BE2C (cell line): ENCODE data around the gene HMGXB3.

ENCODE experiments used
- DNase-seq: peaks from one replicate; pipeline ENCODE4 v3.0.0-alpha.2; 2020
- H3K27me3 ChIP-seq: fragments of 250-450 bp; sonication (Bioruptor Pico); 2 replicates; pipeline ENCODE4 v1.5.1; 2020; ENCODE audit warnings: mild to moderate bottlenecking
- H3K36me3 ChIP-seq: fragments of 250-450 bp; sonication (Bioruptor Pico); 2 replicates; pipeline ENCODE4 v1.5.1; 2020; ENCODE audit warnings: mild to moderate bottlenecking
- H3K4me1 ChIP-seq: fragments of 250-450 bp; sonication (Bioruptor Pico); 2 replicates; pipeline ENCODE4 v1.5.1; 2020
- H3K4me3 ChIP-seq: 2 replicates; pipeline ENCODE4 v1.5.1; 2011; ENCODE audit warnings: low read depth, low read length
- H3K9me3 ChIP-seq: fragments of 250-450 bp; sonication (Bioruptor Pico); 2 replicates; pipeline ENCODE4 v1.5.1; 2020
- TF ChIP-seq, protein P1 (sequence below): IDR thresholded peaks from 2 replicates; pipeline ENCODE4 v1.5.1; 2012; ENCODE audit warnings: mild to moderate bottlenecking, low read depth, low read length

Gene HMGXB3

DNA sequence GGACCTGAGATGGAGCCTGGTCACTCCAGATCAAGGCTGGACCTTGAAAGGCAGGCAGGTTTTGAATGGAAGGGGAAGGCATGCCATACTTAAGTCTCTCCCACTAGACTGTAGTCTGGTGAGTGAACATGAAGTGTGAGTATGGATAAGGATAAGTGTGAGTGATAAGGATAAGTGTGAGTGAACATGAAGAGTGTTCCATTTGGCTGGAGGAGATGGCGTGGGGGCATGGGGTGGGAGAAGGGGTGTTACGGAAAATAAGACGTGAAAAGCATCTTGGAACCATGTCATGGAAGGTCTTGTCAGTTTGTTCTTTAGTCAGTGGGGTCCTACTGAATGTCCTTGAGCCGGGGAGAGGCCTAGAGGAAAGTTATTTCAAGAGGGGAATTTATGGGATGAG lies 32.8 kb downstream of the HMGXB3 start:
- DNase-seq, result no peak
- H3K27me3 ChIP-seq, result no peaks in the 10 kb centered on the region
- H3K4me1 ChIP-seq, result no peaks in the 10 kb centered on the region
- H3K9me3 ChIP-seq, result no peaks in the 10 kb centered on the region
- no peak overlapping the region for H3K4me3 ChIP-seq
- peaks cover 79% of the 10 kb centered on the region for H3K36me3 ChIP-seq
- TF ChIP-seq, protein P1, sequence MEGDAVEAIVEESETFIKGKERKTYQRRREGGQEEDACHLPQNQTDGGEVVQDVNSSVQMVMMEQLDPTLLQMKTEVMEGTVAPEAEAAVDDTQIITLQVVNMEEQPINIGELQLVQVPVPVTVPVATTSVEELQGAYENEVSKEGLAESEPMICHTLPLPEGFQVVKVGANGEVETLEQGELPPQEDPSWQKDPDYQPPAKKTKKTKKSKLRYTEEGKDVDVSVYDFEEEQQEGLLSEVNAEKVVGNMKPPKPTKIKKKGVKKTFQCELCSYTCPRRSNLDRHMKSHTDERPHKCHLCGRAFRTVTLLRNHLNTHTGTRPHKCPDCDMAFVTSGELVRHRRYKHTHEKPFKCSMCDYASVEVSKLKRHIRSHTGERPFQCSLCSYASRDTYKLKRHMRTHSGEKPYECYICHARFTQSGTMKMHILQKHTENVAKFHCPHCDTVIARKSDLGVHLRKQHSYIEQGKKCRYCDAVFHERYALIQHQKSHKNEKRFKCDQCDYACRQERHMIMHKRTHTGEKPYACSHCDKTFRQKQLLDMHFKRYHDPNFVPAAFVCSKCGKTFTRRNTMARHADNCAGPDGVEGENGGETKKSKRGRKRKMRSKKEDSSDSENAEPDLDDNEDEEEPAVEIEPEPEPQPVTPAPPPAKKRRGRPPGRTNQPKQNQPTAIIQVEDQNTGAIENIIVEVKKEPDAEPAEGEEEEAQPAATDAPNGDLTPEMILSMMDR, result no peak

DNA sequence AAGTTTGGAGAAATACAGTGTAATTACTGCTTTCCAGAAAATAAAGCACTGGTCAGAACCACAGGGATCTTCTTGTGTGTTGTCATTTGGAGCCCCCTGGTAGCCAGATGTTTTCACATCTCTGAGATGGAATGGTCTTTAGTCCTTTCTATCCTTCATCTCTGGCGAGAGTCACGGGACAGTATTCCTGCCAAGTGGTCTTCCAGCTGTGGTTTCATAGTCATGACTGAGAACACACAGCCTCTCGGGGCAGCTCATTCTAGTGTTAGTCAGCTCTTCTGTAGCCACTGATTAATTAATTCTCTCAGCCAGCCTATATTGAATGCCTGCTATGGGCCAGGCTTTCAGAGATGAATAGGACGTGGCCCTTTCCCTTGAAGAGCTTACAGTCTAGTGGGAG lies 34.1 kb downstream of the HMGXB3 start:
- Histone ChIP-seq H3K9me3 (no peaks in the 10 kb centered on the region), H3K4me3 (no peak overlapping the region)
- TF ChIP-seq, protein P1, result no peak

DNA sequence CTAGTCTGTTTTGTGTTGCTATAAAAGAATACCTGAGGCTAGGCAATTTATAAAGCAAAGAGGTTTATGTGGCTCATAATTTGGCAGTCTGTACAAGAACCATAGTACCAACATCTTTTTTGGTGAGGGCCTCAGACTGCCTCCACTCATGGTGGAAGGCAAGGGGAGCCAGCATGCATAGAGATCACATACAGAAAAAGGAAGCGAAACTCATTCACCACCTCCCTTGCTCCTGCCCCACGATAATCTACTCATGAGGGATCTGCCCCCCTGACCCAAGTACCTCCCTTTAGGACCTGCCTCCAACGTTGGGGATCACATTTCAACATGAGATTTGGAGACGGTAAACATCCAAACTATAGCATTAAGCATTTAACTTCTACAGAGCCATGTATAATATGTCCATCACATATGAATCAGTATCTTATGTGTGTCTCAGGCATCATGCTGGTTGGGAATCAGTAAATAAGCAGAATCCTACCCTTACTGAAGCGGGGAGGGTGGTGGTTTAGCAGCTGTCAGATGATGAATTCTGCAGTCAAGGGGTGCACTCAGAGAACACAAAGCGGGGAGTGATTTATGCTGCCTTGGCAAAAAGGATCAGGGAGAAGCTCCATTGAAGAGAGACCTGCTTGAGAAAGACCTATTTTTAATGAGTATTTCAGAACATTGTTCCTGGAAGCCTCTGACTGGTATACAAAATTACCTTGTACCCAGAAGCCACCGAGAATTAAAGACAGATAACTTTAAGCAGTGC lies 34.8 kb downstream of the HMGXB3 start:
- peaks cover 74% of the 10 kb centered on the region for H3K36me3 ChIP-seq
- TF ChIP-seq, protein P1, result no peak

More for the DNA sequence above, 34.1 kb downstream of the HMGXB3 start:
- H3K27me3 ChIP-seq, result no peaks in the 10 kb centered on the region
- DNase-seq, result no peak
- H3K4me1 ChIP-seq, result no peaks in the 10 kb centered on the region
- peaks cover 74% of the 10 kb centered on the region for H3K36me3 ChIP-seq

DNA sequence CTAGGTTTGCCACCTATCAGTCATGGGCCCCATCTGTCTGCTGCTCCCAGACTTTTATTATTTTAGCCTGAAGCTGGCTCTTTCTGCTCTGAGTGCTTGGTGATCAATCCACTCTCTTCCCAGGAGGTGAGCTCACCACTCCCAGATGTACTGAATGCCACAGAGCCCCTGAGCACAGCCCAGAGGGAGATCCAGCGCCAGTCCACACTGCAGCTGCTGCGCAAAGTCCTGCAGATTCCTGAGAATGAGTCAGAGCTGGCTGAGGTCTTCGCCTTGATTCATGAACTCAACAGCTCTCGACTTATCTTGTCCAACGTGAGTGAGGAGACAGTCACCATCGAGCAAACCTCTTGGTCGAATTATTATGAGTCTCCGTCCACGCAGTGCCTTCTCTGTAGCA lies 36.0 kb downstream of the HMGXB3 start:
- Histone ChIP-seq H3K4me3 (no peak overlapping the region), H3K4me1 (no peaks in the 10 kb centered on the region), H3K27me3 (no peaks in the 10 kb centered on the region), H3K36me3 (peaks cover 74% of the 10 kb centered on the region), H3K9me3 (no peaks in the 10 kb centered on the region)
- TF ChIP-seq, protein P1, result no peak
- no peak for DNase-seq

More for the DNA sequence above, 34.8 kb downstream of the HMGXB3 start:
- no peaks in the 10 kb centered on the region for H3K4me1 ChIP-seq
- H3K4me3 ChIP-seq, result no peak overlapping the region
- H3K27me3 ChIP-seq, result no peaks in the 10 kb centered on the region
- no peak for DNase-seq
- H3K9me3 ChIP-seq, result no peaks in the 10 kb centered on the region

DNA sequence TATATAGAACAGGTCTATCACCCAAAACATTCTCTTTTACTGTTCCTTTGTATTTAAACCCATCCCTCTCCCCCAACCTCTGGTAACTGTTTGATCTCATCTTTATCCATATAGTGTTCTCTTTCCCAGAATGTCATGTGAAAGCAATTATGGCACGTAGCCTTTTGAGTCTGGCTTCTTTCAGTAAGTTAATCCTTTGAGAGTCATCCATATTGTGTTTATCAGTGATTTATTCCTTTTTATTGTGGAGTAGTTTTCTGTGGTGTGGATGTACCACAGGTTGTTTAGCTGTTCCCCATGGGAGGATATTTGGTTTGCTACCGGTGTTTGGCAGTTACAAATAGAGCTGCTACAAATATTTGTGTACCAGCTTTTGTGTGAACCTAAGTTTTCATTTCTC lies 38.0 kb downstream of the HMGXB3 start:
- TF ChIP-seq, protein P1, result no peak
- H3K4me3 ChIP-seq, result no peak overlapping the region
- no peak for DNase-seq
- no peaks in the 10 kb centered on the region for H3K4me1 ChIP-seq
- peaks cover 72% of the 10 kb centered on the region for H3K36me3 ChIP-seq
- H3K9me3 ChIP-seq, result no peaks in the 10 kb centered on the region
- no peaks in the 10 kb centered on the region for H3K27me3 ChIP-seq

DNA sequence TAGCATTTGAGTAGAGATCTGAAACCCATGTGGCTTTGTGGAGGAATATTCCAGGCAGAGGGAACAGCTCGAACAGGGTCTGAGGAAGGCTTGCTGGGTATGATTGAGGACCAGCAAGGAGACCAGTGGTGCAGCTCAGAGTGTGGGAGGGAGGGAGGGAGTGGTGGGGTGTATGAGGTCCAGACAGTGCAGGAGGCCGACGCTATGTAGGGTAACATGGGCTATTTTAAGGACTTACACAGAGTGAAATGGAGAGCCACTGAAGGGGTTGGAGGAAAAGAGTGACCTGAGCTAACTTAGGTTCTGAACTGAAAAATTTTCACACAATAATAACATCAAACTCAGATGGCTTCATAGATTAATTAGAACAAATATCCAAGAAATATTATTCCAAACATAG lies 41.9 kb downstream of the HMGXB3 start:
- no peaks in the 10 kb centered on the region for H3K4me1 ChIP-seq
- H3K4me3 ChIP-seq, result no peak overlapping the region
- TF ChIP-seq, protein P1, result no peak
- H3K36me3 ChIP-seq, result peaks cover 79% of the 10 kb centered on the region
- DNase-seq, result no peak
- H3K27me3 ChIP-seq, result no peaks in the 10 kb centered on the region
- H3K9me3 ChIP-seq, result no peaks in the 10 kb centered on the region
